ENCODE data around the gene ITPK1.
A peak's percentile ranks its signal among the peaks of the same experiment; 100 is the strongest.

The ITPK1 gene

GRCh38 chr14:92945544-92945943 is 170.2 kb downstream of the ITPK1 start:
- no peak for DNase-seq

GRCh38 chr14:92944976-92945375 is 170.7 kb downstream of the ITPK1 start:
- no peak for DNase-seq

- no peak for DNase-seq
Measured at GRCh38 chr14:92943855-92944570, 171.7 kb downstream of the ITPK1 start.

- DNase-seq, result no peak
Measured at GRCh38 chr14:92942976-92943710, 172.6 kb downstream of the ITPK1 start.

- no peak for DNase-seq
Measured at GRCh38 chr14:92942576-92942975, 173.1 kb downstream of the ITPK1 start.

- DNase-seq, result no peak
Measured at GRCh38 chr14:92942136-92942535, 173.6 kb downstream of the ITPK1 start.

GRCh38 chr14:92941531-92941930 is 174.2 kb downstream of the ITPK1 start:
- no peak for DNase-seq

GRCh38 chr14:92940543-92940942 is 175.2 kb downstream of the ITPK1 start:
- DNase-seq, result no peak

GRCh38 chr14:92939699-92940098 is 176.0 kb downstream of the ITPK1 start:
- DNase-seq, result no peak

GRCh38 chr14:92938890-92939671 is 176.6 kb downstream of the ITPK1 start:
- no peak for DNase-seq

- no peak for DNase-seq
Measured at GRCh38 chr14:92938235-92938875, 177.4 kb downstream of the ITPK1 start.

- DNase-seq, result peak; percentile 38 to 73
Measured at GRCh38 chr14:92937051-92937937, 178.4 kb downstream of the ITPK1 start.

- DNase-seq, result no peak
Measured at GRCh38 chr14:92936085-92936484, 179.6 kb downstream of the ITPK1 start.

GRCh38 chr14:92935446-92935845 is 180.3 kb downstream of the ITPK1 start:
- DNase-seq, result no peak

GRCh38 chr14:92934196-92935085 is 181.3 kb downstream of the ITPK1 start:
- no peak for DNase-seq

- no peak for DNase-seq
Measured at GRCh38 chr14:92933481-92933880, 182.2 kb downstream of the ITPK1 start.

- DNase-seq, result no peak
Measured at GRCh38 chr14:92932448-92933395, 183.0 kb downstream of the ITPK1 start.

GRCh38 chr14:92931681-92932447 is 183.9 kb downstream of the ITPK1 start:
- no peak for DNase-seq

Measured in NCI-H526 (cell line).